Measurements from ENCODE around the gene ALKAL2. TPM values are rescaled to one million over a fixed set of nuclear protein-coding genes. Genes with fewer than 3 reads are reported as not detected.

The ALKAL2 gene
- total and polyA plus RNA-seq, 9 of the 15 experiments (the other 6 are each of a cell fraction or from before 2014, with no cell fraction given): not detected

- TF ChIP-seq KDM1A (IDR thresholded peaks at IDR 0.05) (no peak), CHD1 (IDR thresholded peaks at IDR 0.05; ENCODE audit: low read length) (no peak), MEIS2 (IDR thresholded peaks at IDR 0.05; ENCODE audit: partially characterized antibody) (peak; percentile 80), HNRNPL (IDR thresholded peaks at IDR 0.05; ENCODE audit: low read depth, low read length) (no peak)
- TF ChIP-seq, protein P1, sequence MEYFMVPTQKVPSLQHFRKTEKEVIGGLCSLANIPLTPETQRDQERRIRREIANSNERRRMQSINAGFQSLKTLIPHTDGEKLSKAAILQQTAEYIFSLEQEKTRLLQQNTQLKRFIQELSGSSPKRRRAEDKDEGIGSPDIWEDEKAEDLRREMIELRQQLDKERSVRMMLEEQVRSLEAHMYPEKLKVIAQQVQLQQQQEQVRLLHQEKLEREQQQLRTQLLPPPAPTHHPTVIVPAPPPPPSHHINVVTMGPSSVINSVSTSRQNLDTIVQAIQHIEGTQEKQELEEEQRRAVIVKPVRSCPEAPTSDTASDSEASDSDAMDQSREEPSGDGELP (CRISPR knock-in tag; IDR thresholded peaks at IDR 0.05; ENCODE audit: borderline replicate concordance): 0 out of 2 replicates have a peak, but pooled peaks have one; percentile 13
These were observed 50.0 kb downstream of the ALKAL2 start (continued) for GRCh38 chr2:237878-238277.

DNA sequence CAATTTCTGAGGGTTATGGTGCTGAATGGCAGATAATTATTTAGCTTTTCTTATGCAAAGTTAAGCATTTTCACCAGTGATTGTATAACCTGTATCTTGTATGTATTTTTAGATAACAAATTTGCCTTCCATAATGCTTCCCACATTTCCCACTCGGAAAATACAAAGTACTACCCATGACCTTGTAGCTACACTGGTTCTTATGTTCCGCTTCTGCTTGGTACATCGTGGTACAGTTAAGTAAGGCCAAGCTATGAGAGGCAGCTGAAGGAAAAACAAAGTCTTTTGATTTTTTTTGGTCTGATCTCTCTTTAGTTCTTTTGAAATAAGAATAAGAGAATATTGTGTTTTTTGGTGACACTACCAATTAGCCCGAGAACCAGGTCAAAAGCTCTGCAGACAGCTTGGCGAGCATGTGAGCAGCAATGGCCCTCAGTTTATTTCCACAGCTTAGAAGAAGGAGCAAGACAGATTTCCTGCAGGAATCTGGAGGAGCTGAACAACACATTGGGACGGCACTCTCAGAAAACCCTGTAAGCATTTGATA is 50.8 kb downstream of the ALKAL2 start:
- H3K9ac ChIP-seq (ENCODE audit: insufficient read depth in 1 of 2, low read depth in 2 of 2, low read length in 2 of 2): no peak overlapping the region
- H4K20me1 ChIP-seq (replicated peaks; ENCODE audit: control insufficient read depth, insufficient read depth, low read length): no peaks in the 10 kb centered on the region
- BruUV-seq (replicated peaks): no TSS peak
- 10% methylated on average over 6 of the region's 6 CpGs for WGBS (ENCODE audit: insufficient coverage, low coverage, missing lambda C conversion rate)
- no peak for FAIRE-seq
- H3K9me1 ChIP-seq (ENCODE audit: control insufficient read depth, insufficient read depth, low read length): no peaks in the 10 kb centered on the region
- H3K79me2 ChIP-seq (ENCODE audit: control insufficient read depth, insufficient read depth, low read length): no peaks in the 10 kb centered on the region
- no peak for TF ChIP-seq SIN3A (IDR thresholded peaks at IDR 0.05; ENCODE audit: borderline replicate concordance in 2 of 2, control insufficient read depth in 1 of 2, low read depth in 2 of 2, low read length in 2 of 2)
- no peak for TF ChIP-seq EP400 (IDR thresholded peaks at IDR 0.05)
- TF ChIP-seq TAF1 (IDR thresholded peaks at IDR 0.05; ENCODE audit: control insufficient read depth, extremely low read depth, insufficient read depth, low read length, severe bottlenecking): no peak
- no peak for TF ChIP-seq ZNF518B (CRISPR knock-in tag; IDR thresholded peaks at IDR 0.05)
- no peak for TF ChIP-seq LARP7 (IDR thresholded peaks at IDR 0.05)
- no peak for TF ChIP-seq ZNF217 (CRISPR knock-in tag; IDR thresholded peaks at IDR 0.05)
- no peak for TF ChIP-seq COPS2 (conservative IDR thresholded peaks at IDR 0.05)
- no peak for TF ChIP-seq KLF16 (IDR thresholded peaks at IDR 0.05)
- H3K4me3 ChIP-seq: no peak overlapping the region
- no peak overlapping the region for H2AFZ ChIP-seq (ENCODE audit: low read depth, low read length)
- no peaks in the 10 kb centered on the region for H3K36me3 ChIP-seq (ENCODE audit: control insufficient read depth, insufficient read depth, low read length)
- in situ Hi-C loops (cut with MboI) (no loop called here), intact Hi-C loops (cut with micrococcal nuclease) (no loop called here)
- CTCF ChIA-PET (ENCODE audit: low intra/inter-chr PET ratio): no interaction called here
- peaks cover 0 to 5% of the 10 kb centered on the region in 2 experiments; a peak in 1 of 5 replicates for H3K27me3 ChIP-seq (ENCODE audit: control insufficient read depth in 2 of 2, insufficient read depth in 2 of 2, low read length in 2 of 2)
- no peak for ATAC-seq
- no peaks in the 10 kb centered on the region for H3K4me1 ChIP-seq (replicated peaks in 1 of 2; ENCODE audit: control insufficient read depth in 2 of 2, insufficient read depth in 2 of 2, low read length in 2 of 2)
- H3K27ac ChIP-seq (ENCODE audit: extremely low read depth, low read depth, low read length): no peak overlapping the region
- no peaks in the 10 kb centered on the region for H3K9me3 ChIP-seq (replicated peaks; ENCODE audit: control insufficient read depth, insufficient read depth, low read depth, low read length)
- POLR2A ChIA-PET: no interaction called here
- DNase-seq (ENCODE audit: extremely low read depth in 1 of 4, low spot score in 3 of 4): no peak
- H3K4me2 ChIP-seq (ENCODE audit: insufficient read depth, low read length): no peak overlapping the region
